Stimulated activated effector memory CD8-positive, alpha-beta T cell treated with anti-CD3 and anti-CD28 coated beads, Interleukin-12 subunit alpha, Interleukin-12 subunit beta, amount 100 ng/mL, for 72 hours (primary cell): Measurements from ENCODE around the gene THAP3.
"Not testable (repeated sequence)": the region's sequence is repeated elsewhere in the genome, so short reads cannot be mapped to it uniquely, and the experiment has no call there.

ENCODE experiments used
- ATAC-seq: fragments of 150-1000 bp; cut with Tn5 transposase; 2 replicates; pipeline ENCODE4 v1.10.0; 2021
- DNase-seq, 2 donors: peaks; one replicate each; pipeline ENCODE4 v3.0.0; 2021 to 2022; ENCODE audit warnings: low spot score in 2 of 2
- H3K27ac Mint-ChIP-seq: one replicate; pipeline ENCODE4 v1.8.0; 2022; ENCODE audit warnings: mild to moderate bottlenecking, mixed read lengths
- H3K36me3 Mint-ChIP-seq: one replicate; pipeline ENCODE4 v1.8.0; 2022; ENCODE audit warnings: mild to moderate bottlenecking, mixed read lengths
- H3K4me1 Mint-ChIP-seq: one replicate; pipeline ENCODE4 v1.8.0; 2022; ENCODE audit warnings: mixed read lengths
- H3K4me3 Mint-ChIP-seq: one replicate; pipeline ENCODE4 v1.8.0; 2022; ENCODE audit warnings: mild to moderate bottlenecking, mixed read lengths
- H3K9me3 Mint-ChIP-seq: one replicate; pipeline ENCODE4 v1.8.0; 2022; ENCODE audit warnings: mixed read lengths

Gene THAP3

GRCh38 chr1:6634371-6635052 is 9.8 kb downstream of the THAP3 start:
- peaks cover 96% of the 10 kb centered on the region for H3K36me3 Mint-ChIP-seq
- peak overlapping the region; percentile 14 for H3K27ac Mint-ChIP-seq
- no peaks in the 10 kb centered on the region for H3K9me3 Mint-ChIP-seq
- H3K4me1 Mint-ChIP-seq, result peaks cover 5% of the 10 kb centered on the region
- peak; percentile 68 for ATAC-seq
- no peak for DNase-seq
- H3K4me3 Mint-ChIP-seq, result no peak overlapping the region

DNA sequence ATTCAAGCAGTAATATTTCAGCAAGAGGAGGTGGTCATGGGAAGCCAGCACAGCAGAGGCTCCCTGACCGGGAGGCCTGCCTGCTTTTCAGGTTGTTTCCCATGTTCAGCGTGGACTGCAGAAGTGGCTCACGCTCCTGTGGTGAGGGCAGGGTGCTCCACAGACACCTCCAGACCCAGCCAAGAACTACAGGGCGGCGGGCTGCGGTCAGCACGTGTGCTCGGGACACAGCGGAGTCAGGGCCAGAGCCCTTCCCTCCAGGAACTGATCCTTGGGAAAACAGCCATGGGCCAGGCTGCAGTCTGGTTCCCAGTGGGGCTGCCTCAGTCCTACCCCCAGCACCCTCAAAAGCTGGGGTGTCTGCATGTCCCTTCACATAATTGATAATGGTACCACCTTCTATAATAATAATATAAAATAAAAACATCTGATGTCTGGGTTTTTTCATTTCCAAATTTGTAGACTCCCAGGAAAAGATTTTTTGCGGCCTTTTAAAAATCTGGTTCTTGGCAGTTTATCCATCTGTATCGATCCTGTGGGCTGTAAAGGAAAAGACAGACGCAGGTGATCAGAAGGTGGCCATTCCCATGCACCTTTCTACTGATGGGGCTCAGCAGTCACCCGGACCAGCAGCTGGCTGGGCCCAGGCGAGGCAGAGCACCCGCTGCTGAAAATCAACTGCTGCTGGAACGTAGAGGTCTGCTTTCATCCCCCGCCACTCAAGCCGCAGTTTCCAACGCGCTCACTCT is 10.7 kb downstream of the THAP3 start:
- no peak overlapping the region for H3K4me3 Mint-ChIP-seq
- peak overlapping the region; percentile 14 for H3K27ac Mint-ChIP-seq
- peaks cover 96% of the 10 kb centered on the region for H3K36me3 Mint-ChIP-seq
- no peaks in the 10 kb centered on the region for H3K9me3 Mint-ChIP-seq
- no peaks in the 10 kb centered on the region for H3K4me1 Mint-ChIP-seq
- DNase-seq (no peak), ATAC-seq (no peak)

DNA sequence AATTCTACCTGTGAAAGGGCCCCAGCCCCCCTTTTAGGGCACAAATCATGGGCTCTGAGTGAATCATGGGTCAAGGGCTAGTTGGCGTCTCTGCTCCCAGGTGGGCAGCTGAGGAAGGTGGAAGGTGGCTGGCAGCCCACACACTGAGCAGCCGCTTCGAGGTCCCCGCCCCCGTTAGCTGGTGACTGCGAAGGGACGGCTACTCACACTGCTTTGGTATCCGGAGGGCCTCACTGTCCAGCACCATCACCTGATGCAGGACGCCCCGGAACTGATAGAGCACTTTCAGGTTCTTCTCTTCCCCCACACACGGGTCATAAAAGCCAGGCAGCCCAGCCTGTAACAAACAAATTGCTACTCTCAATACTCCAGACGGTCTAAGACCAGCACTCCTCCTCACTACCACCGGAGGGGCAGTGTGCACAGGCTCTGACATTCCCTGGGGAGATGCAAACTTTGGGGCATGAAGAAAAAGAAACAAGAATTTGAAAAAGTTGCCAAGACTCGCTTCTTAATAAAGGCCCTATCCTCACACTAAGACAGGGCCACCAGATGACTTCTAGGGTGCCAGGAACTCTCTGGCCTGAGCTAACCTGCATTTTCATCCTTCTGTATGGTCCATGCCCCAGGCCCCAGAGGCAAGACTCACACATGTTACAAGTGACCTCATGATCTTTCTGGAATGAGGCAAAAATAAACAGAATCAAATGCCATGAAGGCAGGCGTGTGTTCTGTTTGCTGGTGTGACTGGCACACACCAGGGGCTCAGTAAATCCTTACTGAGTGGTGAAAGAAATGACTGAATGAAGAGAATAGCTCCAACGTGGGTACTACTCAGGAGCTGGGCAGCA is 11.5 kb downstream of the THAP3 start:
- H3K4me1 Mint-ChIP-seq, result no peaks in the 10 kb centered on the region
- ATAC-seq (no peak), DNase-seq (no peak)
- H3K9me3 Mint-ChIP-seq, result no peaks in the 10 kb centered on the region
- H3K4me3 Mint-ChIP-seq, result no peak overlapping the region
- H3K27ac Mint-ChIP-seq, result no peak overlapping the region
- peaks cover 96% of the 10 kb centered on the region for H3K36me3 Mint-ChIP-seq

DNA sequence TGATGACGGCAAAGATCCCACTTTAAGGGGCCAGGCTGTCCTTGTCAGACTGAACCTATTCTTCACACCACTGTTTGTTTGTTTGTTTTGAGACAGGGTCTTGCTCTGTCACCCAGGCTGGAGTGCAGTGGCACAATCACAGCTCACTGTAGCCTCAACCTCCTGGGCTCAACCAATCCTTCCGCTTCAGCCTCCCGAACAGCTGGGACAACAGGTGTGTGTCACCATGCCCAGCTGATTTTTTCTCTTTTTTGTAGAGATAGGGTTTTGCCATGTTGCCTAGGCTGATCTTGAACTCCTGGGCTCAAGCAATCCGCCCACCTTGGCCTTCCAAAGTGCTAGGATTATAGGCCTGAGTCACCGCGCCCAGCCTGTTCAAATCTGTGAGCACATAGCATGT is 12.1 kb downstream of the THAP3 start:
- not testable (repeated sequence) for H3K4me3 Mint-ChIP-seq, ATAC-seq, DNase-seq, H3K9me3 Mint-ChIP-seq, H3K4me1 Mint-ChIP-seq
- Mint-ChIP-seq H3K27ac (peak overlapping the region; percentile 64), H3K36me3 (peaks cover 96% of the 10 kb centered on the region)

DNA sequence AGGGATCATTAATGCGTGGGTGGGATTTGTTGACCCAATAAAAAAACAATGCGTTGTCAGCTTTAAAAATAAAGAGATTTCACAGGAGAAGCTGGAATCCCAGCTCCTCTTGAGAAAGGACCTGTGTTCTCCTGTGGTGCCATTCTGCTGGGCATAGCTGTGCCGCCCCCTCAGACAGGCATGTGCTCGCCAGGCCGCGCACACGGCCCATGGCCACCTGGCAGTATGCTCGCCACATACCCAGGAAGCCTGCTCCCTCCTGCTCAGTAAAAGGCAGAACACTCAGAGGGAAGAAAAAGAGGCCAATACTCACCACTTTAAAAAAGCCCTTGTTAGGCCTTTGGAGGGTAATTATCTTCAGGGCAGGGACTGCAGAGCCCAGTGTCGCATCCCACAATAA is 13.1 kb downstream of the THAP3 start:
- H3K9me3 Mint-ChIP-seq, result no peaks in the 10 kb centered on the region
- ATAC-seq (no peak), DNase-seq (no peak)
- peak overlapping the region; percentile 64 for H3K27ac Mint-ChIP-seq
- H3K4me3 Mint-ChIP-seq, result no peak overlapping the region
- H3K4me1 Mint-ChIP-seq, result no peaks in the 10 kb centered on the region
- H3K36me3 Mint-ChIP-seq, result peaks cover 96% of the 10 kb centered on the region

- no peak for DNase-seq
- Mint-ChIP-seq H3K9me3 (no peaks in the 10 kb centered on the region), H3K4me3 (no peak overlapping the region), H3K4me1 (no peaks in the 10 kb centered on the region), H3K27ac (peak overlapping the region; percentile 37), H3K36me3 (peaks cover 96% of the 10 kb centered on the region)
- ATAC-seq, result no peak
Measured at GRCh38 chr1:6638226-6638625, 13.6 kb downstream of the THAP3 start.

- not testable (repeated sequence) for H3K4me3 Mint-ChIP-seq, H3K27ac Mint-ChIP-seq
- H3K36me3 Mint-ChIP-seq, result peaks cover 94% of the 10 kb centered on the region
Measured at GRCh38 chr1:6640867-6641266, 16.2 kb downstream of the THAP3 start.

GRCh38 chr1:6645018-6645417 is 20.4 kb downstream of the THAP3 start:
- ATAC-seq (no peak), DNase-seq (no peak)
- H3K27ac Mint-ChIP-seq, result no peak overlapping the region
- no peaks in the 10 kb centered on the region for H3K4me1 Mint-ChIP-seq
- H3K9me3 Mint-ChIP-seq, result no peaks in the 10 kb centered on the region
- H3K4me3 Mint-ChIP-seq, result no peak overlapping the region
- peaks cover 61% of the 10 kb centered on the region for H3K36me3 Mint-ChIP-seq

More at GRCh38 chr1:6640867-6641266, 16.2 kb downstream of the THAP3 start:
- not testable (repeated sequence) for DNase-seq, H3K4me1 Mint-ChIP-seq, H3K9me3 Mint-ChIP-seq, ATAC-seq

DNA sequence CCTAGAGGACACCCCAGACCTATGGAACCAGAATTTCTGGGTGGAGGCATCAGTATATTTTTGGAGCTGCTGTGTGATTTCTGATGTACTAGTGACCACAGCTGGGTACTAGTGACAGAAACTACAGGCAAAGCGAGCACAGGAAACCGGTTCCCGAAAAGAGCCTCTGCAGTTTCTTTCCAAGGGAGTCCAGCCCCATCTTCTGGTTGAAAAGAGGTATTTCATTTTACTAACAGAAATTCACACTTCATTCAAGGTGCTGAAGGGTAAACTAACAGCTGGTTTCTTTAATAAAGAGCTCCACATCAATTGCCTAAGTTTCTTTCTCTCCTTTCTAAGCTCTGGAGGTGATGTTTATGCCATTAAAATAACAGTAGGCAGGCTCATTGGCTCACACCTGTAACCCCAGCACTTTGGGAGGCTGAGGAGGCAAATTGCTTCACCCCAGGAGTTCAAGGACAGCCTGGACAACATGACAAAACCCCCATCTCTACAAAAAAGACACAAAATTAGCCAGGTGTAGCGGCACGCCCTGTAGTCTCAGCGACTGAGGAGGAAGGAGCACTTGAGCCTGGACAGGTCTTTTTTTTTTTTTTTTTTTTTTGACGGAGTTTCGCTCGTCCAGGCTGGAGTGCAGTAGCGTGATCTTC is 22.0 kb downstream of the THAP3 start:
- DNase-seq (no peak), ATAC-seq (peak; percentile 51)
- Mint-ChIP-seq H3K4me1 (no peaks in the 10 kb centered on the region), H3K9me3 (no peaks in the 10 kb centered on the region), H3K4me3 (no peak overlapping the region), H3K36me3 (peaks cover 48% of the 10 kb centered on the region), H3K27ac (no peak overlapping the region)

- Mint-ChIP-seq H3K9me3 (no peaks in the 10 kb centered on the region), H3K36me3 (peaks cover 45% of the 10 kb centered on the region), H3K27ac (no peak overlapping the region), H3K4me3 (no peak overlapping the region), H3K4me1 (no peaks in the 10 kb centered on the region)
- ATAC-seq, result no peak
- no peak for DNase-seq
Measured at GRCh38 chr1:6648556-6648955, 23.9 kb downstream of the THAP3 start.

DNA sequence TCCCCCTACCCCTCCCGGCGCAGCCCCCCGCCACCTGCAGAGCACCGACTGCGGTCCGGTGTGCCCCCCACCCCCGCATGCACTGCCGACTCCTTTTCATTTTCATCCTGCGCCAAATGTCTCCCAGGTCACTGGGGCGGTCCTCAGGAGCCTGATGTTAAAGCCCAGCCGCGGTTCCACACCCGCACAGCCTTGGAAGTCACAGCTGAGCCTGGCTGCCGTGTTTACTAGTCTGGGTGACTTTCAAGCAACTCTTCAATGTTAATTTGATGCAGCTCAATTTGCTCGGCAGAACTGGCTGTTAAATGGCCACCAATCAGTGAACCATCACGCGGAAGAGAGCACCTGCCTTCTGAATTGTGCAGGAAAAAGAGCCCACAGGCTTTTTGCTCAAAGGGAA is 27.2 kb downstream of the THAP3 start:
- no peak overlapping the region for H3K4me3 Mint-ChIP-seq

GRCh38 chr1:6652986-6653385 is 28.3 kb downstream of the THAP3 start:
- Mint-ChIP-seq H3K9me3 (no peaks in the 10 kb centered on the region), H3K4me1 (no peaks in the 10 kb centered on the region), H3K36me3 (peaks cover 22% of the 10 kb centered on the region), H3K27ac (no peak overlapping the region), H3K4me3 (no peak overlapping the region)
- no peak for ATAC-seq
- DNase-seq, result no peak

More for the DNA sequence above, 27.2 kb downstream of the THAP3 start:
- Mint-ChIP-seq H3K36me3 (peaks cover 22% of the 10 kb centered on the region), H3K9me3 (no peaks in the 10 kb centered on the region), H3K4me1 (no peaks in the 10 kb centered on the region), H3K27ac (no peak overlapping the region)
- DNase-seq (no peak), ATAC-seq (no peak)

DNA sequence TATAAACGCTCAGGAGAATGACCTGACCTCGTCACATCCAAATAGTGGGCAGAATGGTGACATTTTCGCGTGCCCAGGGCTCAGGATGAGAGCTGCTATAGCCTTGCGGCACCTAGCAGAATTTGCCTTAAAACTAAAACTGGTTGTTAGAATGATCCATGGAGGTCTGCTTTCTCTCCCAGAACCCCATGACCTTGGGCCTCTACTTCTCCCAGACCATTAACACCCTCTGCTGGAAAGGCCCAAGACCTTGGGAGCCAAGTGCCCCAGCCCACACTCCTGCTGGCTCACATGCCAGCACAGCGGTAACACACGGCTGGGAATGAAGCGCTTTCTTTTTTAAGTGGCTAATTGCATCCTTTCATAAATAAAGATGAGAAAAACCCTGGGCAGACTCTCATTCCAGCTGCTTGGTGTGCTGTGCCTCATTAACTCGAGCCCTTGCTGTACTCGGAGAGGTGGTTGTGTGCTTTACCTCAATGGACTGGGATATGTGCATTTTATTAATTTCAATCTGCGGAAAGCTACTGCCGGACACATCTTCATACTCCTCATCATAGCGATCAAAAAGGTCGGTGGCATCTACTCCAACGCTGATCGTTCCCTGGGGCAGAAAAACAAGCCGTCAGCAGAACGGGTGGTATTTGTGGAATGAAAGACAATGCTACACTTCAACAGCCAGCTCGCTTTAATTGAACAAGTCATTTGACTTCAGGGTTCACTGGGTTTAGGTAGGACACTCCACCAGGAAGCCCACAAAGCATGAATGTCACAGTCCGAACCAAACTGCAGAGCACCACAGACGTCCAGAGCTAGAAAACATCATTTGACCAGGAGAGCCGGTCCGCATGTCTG is 29.0 kb downstream of the THAP3 start:
- H3K27ac Mint-ChIP-seq, result no peak overlapping the region
- H3K9me3 Mint-ChIP-seq, result no peaks in the 10 kb centered on the region
- no peaks in the 10 kb centered on the region for H3K4me1 Mint-ChIP-seq
- H3K4me3 Mint-ChIP-seq, result no peak overlapping the region
- ATAC-seq (no peak), DNase-seq (no peak)
- H3K36me3 Mint-ChIP-seq, result peaks cover 22% of the 10 kb centered on the region

GRCh38 chr1:6657138-6657537 is 32.5 kb downstream of the THAP3 start:
- DNase-seq (no peak), ATAC-seq (no peak)
- no peaks in the 10 kb centered on the region for H3K4me1 Mint-ChIP-seq
- no peaks in the 10 kb centered on the region for H3K9me3 Mint-ChIP-seq
- peak overlapping the region; percentile 12 for H3K27ac Mint-ChIP-seq
- H3K36me3 Mint-ChIP-seq, result peaks cover 11% of the 10 kb centered on the region
- no peak overlapping the region for H3K4me3 Mint-ChIP-seq
